HG02973 (cell line): ENCODE results near the gene MLPH.

Experiments used
- ATAC-seq: cut with Tn5 transposase; IDR thresholded peaks from one replicate; pipeline ENCODE4 v1.9.1; 2021; ENCODE audit warnings: moderate library complexity; ENCODE audit not compliant: unreplicated experiment

Gene MLPH

DNA sequence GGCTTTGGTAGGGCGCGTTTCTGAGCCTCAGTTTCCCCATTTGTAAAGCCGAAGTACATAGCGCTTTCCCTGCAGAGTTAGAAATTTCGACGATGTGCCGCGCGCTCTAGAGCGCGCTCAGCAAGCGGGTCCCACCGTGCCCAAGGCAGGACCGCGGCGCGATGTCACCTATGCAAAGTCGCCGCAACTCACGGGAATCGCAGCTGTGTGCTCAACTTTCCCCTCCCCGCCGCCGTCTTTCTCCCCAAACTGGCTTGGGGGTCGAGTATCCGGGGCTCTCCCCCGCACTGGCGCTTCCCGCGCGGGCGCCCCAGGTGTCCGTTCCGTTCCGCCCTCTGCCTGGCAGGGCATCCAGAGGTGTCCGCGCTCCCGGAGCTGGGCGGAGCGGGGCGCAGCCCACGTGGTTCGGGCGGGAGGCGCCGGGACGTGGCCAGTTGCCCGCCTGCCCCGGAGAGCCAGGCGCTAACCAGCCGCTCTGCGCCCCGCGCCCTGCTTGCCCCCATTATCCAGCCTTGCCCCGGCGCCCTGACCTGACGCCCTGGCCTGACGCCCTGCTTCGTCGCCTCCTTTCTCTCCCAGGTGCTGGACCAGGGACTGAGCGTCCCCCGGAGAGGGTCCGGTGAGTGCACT lies at the start of gene MLPH:
Gene MLPH (plus strand): TSS at position 433 of the 630 bp plus-strand sequence. CDS start 6,176 bp downstream, outside the sequence.
- no peak for ATAC-seq

DNA sequence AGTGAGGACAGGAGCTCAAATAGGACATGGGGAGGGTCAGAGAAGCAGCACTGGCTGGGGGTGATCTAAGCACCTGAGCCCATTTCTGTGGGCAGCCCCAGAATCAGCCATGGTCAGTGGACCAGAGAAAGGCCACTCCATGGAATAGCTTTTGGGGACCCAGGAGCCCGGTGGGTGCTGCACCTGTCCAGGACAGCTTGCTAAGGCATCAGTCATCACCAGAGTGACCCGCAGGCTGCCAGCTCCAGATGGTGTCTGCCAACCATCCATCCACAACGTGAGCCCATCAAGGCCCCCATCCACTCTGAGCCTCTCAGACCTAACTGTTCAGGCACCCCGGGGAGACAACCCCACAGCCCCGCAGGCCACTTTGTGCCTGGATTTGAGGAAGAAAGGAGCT lies 49.5 kb upstream of the MLPH start:
- no peak for ATAC-seq

DNA sequence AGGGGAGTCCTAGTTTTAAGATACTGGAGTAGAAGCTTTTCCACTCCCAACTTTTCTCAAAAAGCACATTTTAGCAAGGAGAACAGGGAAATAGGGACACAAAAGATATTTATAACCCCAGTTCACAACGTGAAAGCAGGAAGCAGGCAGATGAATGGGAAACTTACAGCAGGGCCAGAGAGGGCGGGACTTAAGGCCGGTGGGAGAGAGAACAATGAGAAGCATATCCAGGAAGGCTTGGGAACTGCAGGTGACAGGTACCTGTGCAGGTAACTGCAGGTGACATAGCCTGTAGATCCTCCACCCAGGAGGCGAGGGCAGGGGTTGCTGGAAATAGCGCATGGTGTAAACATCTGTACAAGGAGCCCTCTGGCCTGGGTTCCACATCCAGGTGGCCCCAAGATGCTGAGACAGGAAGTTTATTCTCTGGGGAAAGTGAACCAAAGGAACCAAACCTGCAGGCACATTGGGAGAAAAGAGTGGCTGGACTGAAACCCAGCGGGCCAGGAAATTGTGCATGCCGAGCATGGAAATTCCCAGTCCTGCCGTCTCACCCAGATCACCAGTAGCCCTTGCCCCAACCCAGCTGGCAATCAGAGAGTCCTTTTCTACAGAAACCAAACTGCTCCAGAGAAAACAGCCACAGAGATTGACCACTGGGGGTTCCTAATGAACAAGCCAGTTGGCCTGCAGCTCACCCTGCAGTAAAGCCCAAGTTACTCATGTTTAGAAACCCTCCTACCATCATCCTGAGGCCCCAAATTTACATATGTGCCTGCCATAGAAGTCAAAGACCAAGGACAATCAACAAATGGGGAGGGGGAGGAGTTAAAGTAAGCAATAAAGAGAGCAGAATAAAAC lies 48.7 kb upstream of the MLPH start:
- no peak for ATAC-seq

DNA sequence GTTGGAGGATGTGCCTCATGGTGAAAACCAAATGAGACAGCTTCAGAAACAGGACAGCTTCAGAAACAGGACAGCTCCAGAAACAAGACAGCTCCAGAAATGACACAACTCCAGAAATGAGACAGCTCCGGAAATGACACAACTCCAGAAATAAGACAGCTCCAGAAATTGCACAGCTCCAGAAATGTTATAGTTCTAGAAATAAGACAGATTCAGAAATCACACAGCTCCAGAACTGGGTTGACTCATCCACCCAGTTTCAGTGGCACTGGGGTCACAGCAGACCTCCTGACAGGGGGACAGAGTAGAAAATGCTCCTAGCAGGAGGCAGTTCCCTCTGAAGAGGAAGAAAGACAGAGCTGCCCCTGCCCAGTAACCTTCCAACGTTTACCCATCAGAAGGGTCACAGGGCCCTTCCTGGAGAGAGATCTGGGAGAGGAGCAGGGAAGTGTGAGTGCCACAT lies 46.2 kb upstream of the MLPH start:
- ATAC-seq = no peak

GRCh38 chr2:237441605-237442274 lies 45.3 kb upstream of the MLPH start:
- no peak for ATAC-seq

DNA sequence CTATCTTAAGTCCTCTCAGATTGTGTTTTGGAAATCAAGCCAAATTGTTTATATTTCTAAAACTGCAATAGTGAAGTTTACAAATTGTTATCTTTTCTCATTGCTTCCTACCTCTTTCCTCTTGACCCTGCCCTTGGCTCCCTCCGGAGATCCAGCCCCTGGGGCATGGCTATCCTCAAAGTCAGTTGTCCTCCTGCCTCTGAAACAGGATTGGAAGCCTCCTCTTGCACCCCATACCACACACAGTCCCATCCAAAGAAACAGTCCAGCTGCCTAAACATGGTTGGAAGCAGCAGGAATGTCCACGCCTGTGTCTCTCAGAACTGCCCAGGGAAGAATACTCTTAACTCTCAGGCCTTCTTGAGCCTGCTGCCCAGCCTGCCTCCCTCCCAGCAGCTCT lies 43.0 kb upstream of the MLPH start:
- ATAC-seq = no peak

- no peak for ATAC-seq
Observed at GRCh38 chr2:237445611-237446337, 41.3 kb upstream of the MLPH start.

GRCh38 chr2:237446338-237446665 lies 40.7 kb upstream of the MLPH start:
- ATAC-seq = no peak

- ATAC-seq = no peak
Observed at GRCh38 chr2:237447496-237447895, 39.6 kb upstream of the MLPH start.

DNA sequence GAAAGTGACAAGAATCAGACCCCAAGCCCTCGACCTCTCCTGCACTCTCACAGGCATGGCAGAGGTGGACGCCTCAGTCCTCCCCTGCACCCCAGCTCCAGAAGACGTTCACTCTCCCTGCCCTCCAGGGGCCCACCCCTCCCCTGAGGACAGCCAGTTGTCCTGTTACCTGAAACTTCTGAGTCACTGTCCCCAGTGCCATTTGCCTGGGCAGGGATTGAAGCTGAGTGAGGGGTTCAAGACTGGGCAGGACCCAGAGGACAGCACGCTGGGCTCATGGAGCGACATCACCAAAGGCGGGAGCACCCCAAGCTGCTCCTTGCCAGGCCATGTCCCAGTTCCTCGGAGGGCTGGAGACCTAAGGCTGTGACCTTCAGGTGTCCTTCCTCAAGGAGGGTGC lies 38.9 kb upstream of the MLPH start:
- ATAC-seq = no peak

GRCh38 chr2:237448626-237449025 lies 38.4 kb upstream of the MLPH start:
- ATAC-seq = no peak

DNA sequence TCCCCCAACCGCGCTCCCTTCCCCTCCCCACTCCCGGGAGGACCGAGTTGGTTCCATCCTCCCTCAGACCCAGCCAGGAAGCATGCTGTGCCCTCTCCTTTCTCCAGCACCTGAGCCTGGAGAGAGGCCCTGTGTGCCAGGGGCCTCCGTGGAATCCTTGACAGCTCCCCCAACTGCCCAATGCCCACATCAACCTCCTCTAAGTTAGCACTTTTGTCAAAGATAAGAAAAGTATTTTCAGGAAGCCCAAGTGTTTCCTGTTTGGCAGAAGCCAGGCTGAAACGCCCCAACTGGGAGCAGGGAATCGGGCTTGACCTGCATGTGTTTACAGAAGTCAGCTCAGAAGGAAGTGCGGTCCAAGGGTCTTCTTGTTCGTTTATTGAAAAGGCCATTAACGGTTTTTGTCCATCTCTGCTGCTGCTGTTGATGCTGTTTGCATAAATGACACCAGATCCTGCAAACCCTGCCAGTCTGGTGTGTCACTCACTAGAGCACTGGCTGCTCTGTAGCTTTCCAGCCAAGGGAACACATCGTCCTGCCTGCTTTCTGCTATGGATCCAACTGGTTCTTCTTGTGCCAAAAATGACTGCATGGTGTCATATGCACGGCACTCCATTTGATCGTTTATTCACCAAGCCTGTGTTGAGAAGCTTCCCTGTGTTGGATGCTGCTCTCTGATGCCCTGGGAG lies 37.7 kb upstream of the MLPH start:
- no peak for ATAC-seq

- no peak for ATAC-seq
Observed at GRCh38 chr2:237450108-237450507, 36.9 kb upstream of the MLPH start.

GRCh38 chr2:237450583-237450982 lies 36.5 kb upstream of the MLPH start:
- ATAC-seq = no peak

DNA sequence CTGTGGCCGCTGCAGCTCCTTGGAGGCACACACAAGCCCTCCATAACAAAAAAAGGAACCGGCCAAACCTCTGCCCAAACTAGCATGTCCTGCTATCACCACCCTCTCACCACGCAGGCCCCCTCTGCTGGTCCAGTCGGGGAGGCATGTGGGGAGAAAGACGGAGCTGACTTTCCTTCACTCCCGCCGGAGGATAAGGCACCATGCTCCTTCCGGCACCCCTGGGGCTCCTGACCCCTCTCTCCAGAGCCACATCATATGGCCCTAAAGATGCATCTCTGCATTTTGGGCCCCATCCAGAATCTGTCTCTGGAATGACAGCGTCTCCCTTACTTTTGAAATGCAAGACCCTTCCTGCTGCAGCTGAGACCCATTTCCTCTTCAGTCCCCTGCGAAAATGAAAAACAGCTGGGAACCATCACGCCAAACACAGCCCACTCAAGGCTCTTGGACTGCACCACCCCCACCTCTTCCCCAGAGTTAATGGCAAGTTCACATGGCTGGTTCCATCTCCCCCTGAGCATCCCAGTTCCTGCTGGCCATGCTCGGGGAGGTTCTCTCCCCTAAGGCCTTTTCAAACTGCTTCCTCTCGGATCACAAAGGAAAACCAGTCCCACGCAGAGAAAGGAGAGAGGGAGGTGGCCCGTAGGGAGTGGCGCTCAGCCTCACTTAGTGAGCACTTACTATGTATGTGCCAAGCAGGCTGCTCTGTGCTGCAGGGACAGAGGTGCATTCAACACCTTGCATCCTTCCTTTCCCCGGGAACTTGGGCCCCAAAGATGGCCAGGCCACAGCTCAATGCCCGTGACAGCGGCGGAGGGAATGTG lies 35.2 kb upstream of the MLPH start:
- ATAC-seq = no peak

- no peak for ATAC-seq
Observed at GRCh38 chr2:237452861-237453260, 34.2 kb upstream of the MLPH start.

DNA sequence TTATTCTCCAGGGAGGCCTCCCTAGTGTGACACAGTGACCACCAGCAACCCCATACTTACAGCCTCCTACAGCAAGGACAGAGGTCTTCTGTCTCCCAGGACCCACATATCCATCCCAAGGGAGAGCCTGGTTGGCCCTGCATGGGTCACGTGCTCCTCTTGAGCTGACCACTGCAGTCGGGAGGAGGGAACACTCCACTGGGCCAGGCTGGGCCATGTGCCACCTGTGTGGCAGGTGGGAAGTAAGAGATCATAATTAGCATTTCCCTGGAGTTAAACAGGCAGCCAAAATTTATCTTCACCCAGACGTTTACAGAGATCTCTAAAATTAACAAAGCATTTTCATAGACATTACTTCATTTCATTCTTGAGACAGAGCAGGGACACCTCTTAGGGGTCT lies 33.4 kb upstream of the MLPH start:
- ATAC-seq = no peak

GRCh38 chr2:237455764-237456163 lies 31.3 kb upstream of the MLPH start:
- ATAC-seq = no peak

- no peak for ATAC-seq
Observed at GRCh38 chr2:237456200-237456843, 30.7 kb upstream of the MLPH start.
